Left kidney (tissue), 2 donors: ENCODE data around the gene CES2. TPM values are rescaled to one million over a fixed set of nuclear protein-coding genes. Genes with fewer than 3 reads are reported as not detected.
"Not testable (repeated sequence)": the region's sequence is repeated elsewhere in the genome, so short reads cannot be mapped to it uniquely, and the experiment has no call there.

Source experiments
- DNase-seq: peaks from one replicate; pipeline ENCODE4 v3.0.0-alpha.2; 2013
- polyA plus RNA-seq: library from polyadenylated mRNA; unstranded; fragments of 120-200 nt; gene quantifications from one replicate; pipeline ENCODE4 v1.2.1, GENCODE V29; 2013; ENCODE audit not compliant: insufficient read length

Gene CES2
- polyA plus RNA-seq, 1 donor, result 41.1 TPM

- not testable (repeated sequence) for DNase-seq
Observed at GRCh38 chr16:66934839-66935313, 440 bp upstream of the CES2 start.

GRCh38 chr16:66936462-66936861, 1.1 kb downstream of the CES2 start:
- no peak for DNase-seq

GRCh38 chr16:66936889-66937554, 1.7 kb downstream of the CES2 start:
- DNase-seq, result no peak

- no peak for DNase-seq
Observed at GRCh38 chr16:66937725-66938337, 2.5 kb downstream of the CES2 start.

- DNase-seq, result no peak
Observed at GRCh38 chr16:66939366-66939765, 4.0 kb downstream of the CES2 start.

- DNase-seq, result no peak
Observed at GRCh38 chr16:66940236-66940635, 4.9 kb downstream of the CES2 start.

GRCh38 chr16:66942981-66943380, 7.7 kb downstream of the CES2 start:
- no peak for DNase-seq

GRCh38 chr16:66943426-66944053, 8.2 kb downstream of the CES2 start:
- no peak for DNase-seq

GRCh38 chr16:66944054-66944441, 8.7 kb downstream of the CES2 start:
- DNase-seq, result no peak

GRCh38 chr16:66944971-66945370, 9.7 kb downstream of the CES2 start:
- not testable (repeated sequence) for DNase-seq

GRCh38 chr16:66945939-66946338, 10.6 kb downstream of the CES2 start:
- DNase-seq, result no peak

- DNase-seq, result no peak
Observed at GRCh38 chr16:66946541-66946940, 11.2 kb downstream of the CES2 start.

GRCh38 chr16:66946974-66947301, 11.6 kb downstream of the CES2 start:
- no peak for DNase-seq

- peak; percentile 88 for DNase-seq
Observed at GRCh38 chr16:66947302-66948065, 12.2 kb downstream of the CES2 start.

GRCh38 chr16:66948134-66948836, 13.0 kb downstream of the CES2 start:
- DNase-seq, result no peak

- no peak for DNase-seq
Observed at GRCh38 chr16:66948837-66949225, 13.5 kb downstream of the CES2 start.

GRCh38 chr16:66949472-66949871, 14.2 kb downstream of the CES2 start:
- no peak for DNase-seq

GRCh38 chr16:66950437-66950836, 15.1 kb downstream of the CES2 start:
- DNase-seq, result no peak

- DNase-seq, result no peak
Observed at GRCh38 chr16:66950971-66951790, 15.9 kb downstream of the CES2 start.

- no peak for DNase-seq
Observed at GRCh38 chr16:66952430-66953110, 17.3 kb downstream of the CES2 start.
